ENCODE data around the gene FAM120A.

Gene FAM120A

GRCh38 chr9:93582550-93582949 lies 131.1 kb downstream of the FAM120A start:
- DNase-seq, result no peak

GRCh38 chr9:93585259-93585658 lies 133.8 kb downstream of the FAM120A start:
- DNase-seq, result no peak

GRCh38 chr9:93585695-93586094 lies 134.2 kb downstream of the FAM120A start:
- no peak for DNase-seq

GRCh38 chr9:93586290-93587057 lies 135.0 kb downstream of the FAM120A start:
- DNase-seq, result no peak

- DNase-seq, result no peak
Observed at GRCh38 chr9:93587284-93587650, 135.8 kb downstream of the FAM120A start.

GRCh38 chr9:93587651-93588347 lies 136.3 kb downstream of the FAM120A start:
- DNase-seq, result no peak

- no peak for DNase-seq
Observed at GRCh38 chr9:93588641-93589609, 137.4 kb downstream of the FAM120A start.

GRCh38 chr9:93589688-93590087 lies 138.2 kb downstream of the FAM120A start:
- no peak for DNase-seq

- no peak for DNase-seq
Observed at GRCh38 chr9:93590609-93591234, 139.2 kb downstream of the FAM120A start.

- no peak for DNase-seq
Observed at GRCh38 chr9:93591301-93592007, 140.0 kb downstream of the FAM120A start.

GRCh38 chr9:93592008-93592642 lies 140.6 kb downstream of the FAM120A start:
- no peak for DNase-seq

GRCh38 chr9:93592643-93593021 lies 141.1 kb downstream of the FAM120A start:
- DNase-seq, result no peak

- no peak for DNase-seq
Observed at GRCh38 chr9:93593144-93593658, 141.7 kb downstream of the FAM120A start.

GRCh38 chr9:93594041-93594756 lies 142.7 kb downstream of the FAM120A start:
- no peak for DNase-seq

- DNase-seq, result no peak
Observed at GRCh38 chr9:93595461-93595860, 144.0 kb downstream of the FAM120A start.

- DNase-seq, result no peak
Observed at GRCh38 chr9:93595861-93596365, 144.4 kb downstream of the FAM120A start.

- DNase-seq, result no peak
Observed at GRCh38 chr9:93596399-93596798, 144.9 kb downstream of the FAM120A start.

- no peak for DNase-seq
Observed at GRCh38 chr9:93597142-93597706, 145.7 kb downstream of the FAM120A start.

- no peak for DNase-seq
Observed at GRCh38 chr9:93597871-93598646, 146.6 kb downstream of the FAM120A start.
